ENCODE measurements around the gene TTC13. TPM values are rescaled to one million over a fixed set of nuclear protein-coding genes. Genes with fewer than 3 reads are reported as not detected.

TTC13 gene
- total and polyA plus RNA-seq, 3 experiments from 2014 or later = 13.1 to 24.8 (median 21.5) TPM

GRCh38 chr1:230940848-230941247 is 37.8 kb downstream of the TTC13 start:
- Mint-ChIP-seq H3K9me3 (no peaks in the 10 kb centered on the region), H3K4me1 (peaks cover 10 to 32% (median 12%) of the 10 kb centered on the region in 3 donors), H3K4me3 (no peak overlapping the region), H3K36me3 (peaks cover 9 to 69% (median 17%) of the 10 kb centered on the region in 3 donors), H3K27me3 (no peaks in the 10 kb centered on the region), H3K27ac (no peak overlapping the region)
- ChIA-PET CTCF (no interaction called here), POLR2A (no interaction called here)
- no peak for DNase-seq
- no peaks in the 10 kb centered on the region for H3K27me3 ChIP-seq (ENCODE audit: insufficient read depth, low read length, poor library complexity, severe bottlenecking)
- H3K4me3 ChIP-seq (ENCODE audit: low read length) = no peak overlapping the region
- peaks cover 7% of the 10 kb centered on the region for H3K36me3 ChIP-seq (ENCODE audit: insufficient read depth, low read length)
- H3K9me3 ChIP-seq (ENCODE audit: low read length) = no peaks in the 10 kb centered on the region
- H3K4me1 ChIP-seq (ENCODE audit: insufficient read depth, low read length) = no peaks in the 10 kb centered on the region
- H3K27ac ChIP-seq (ENCODE audit: low read depth, low read length) = no peak overlapping the region

GRCh38 chr1:230939806-230940489 is 38.7 kb downstream of the TTC13 start:
- Mint-ChIP-seq H3K27ac (peak overlapping the region in 2 of 8 donors; percentile 3 to 75), H3K4me1 (peaks cover 11 to 40% (median 12%) of the 10 kb centered on the region in 3 donors), H3K4me3 (no peak overlapping the region), H3K36me3 (peaks cover 9 to 69% (median 19%) of the 10 kb centered on the region in 3 donors), H3K27me3 (no peaks in the 10 kb centered on the region), H3K9me3 (no peaks in the 10 kb centered on the region)
- no peak overlapping the region for H3K27ac ChIP-seq (ENCODE audit: low read depth, low read length)
- no peaks in the 10 kb centered on the region for H3K9me3 ChIP-seq (ENCODE audit: low read length)
- POLR2A ChIA-PET = interaction anchor here (1.1 kb wide), 1 partner anchor 22 kb away, joined by 3 read pairs; no protein-coding TSS in a partner anchor
- CTCF ChIA-PET = no interaction called here
- peaks cover 7% of the 10 kb centered on the region for H3K36me3 ChIP-seq (ENCODE audit: insufficient read depth, low read length)
- no peaks in the 10 kb centered on the region for H3K27me3 ChIP-seq (ENCODE audit: insufficient read depth, low read length, poor library complexity, severe bottlenecking)
- no peak for DNase-seq
- H3K4me3 ChIP-seq (ENCODE audit: low read length) = no peak overlapping the region
- no peaks in the 10 kb centered on the region for H3K4me1 ChIP-seq (ENCODE audit: insufficient read depth, low read length)

- Histone ChIP-seq H3K4me1 (ENCODE audit: insufficient read depth, low read length) (no peaks in the 10 kb centered on the region), H3K4me3 (ENCODE audit: low read length) (no peak overlapping the region), H3K27ac (ENCODE audit: low read depth, low read length) (no peak overlapping the region), H3K27me3 (ENCODE audit: insufficient read depth, low read length, poor library complexity, severe bottlenecking) (no peaks in the 10 kb centered on the region), H3K9me3 (ENCODE audit: low read length) (no peaks in the 10 kb centered on the region), H3K36me3 (ENCODE audit: insufficient read depth, low read length) (peaks cover 5% of the 10 kb centered on the region)
- H3K4me1 Mint-ChIP-seq = peaks cover 11 to 46% (median 12%) of the 10 kb centered on the region in 3 donors
- no peaks in the 10 kb centered on the region for H3K27me3 Mint-ChIP-seq
- peaks cover 7 to 68% (median 18%) of the 10 kb centered on the region in 3 donors for H3K36me3 Mint-ChIP-seq
- H3K27ac Mint-ChIP-seq = peak overlapping the region in 6 of 8 donors; percentile 6 to 88 (median 52)
- ChIA-PET CTCF (no interaction called here), POLR2A (interaction anchor here (1.1 kb wide), 1 partner anchor 23 kb away, joined by 3 read pairs; no protein-coding TSS in a partner anchor)
- no peaks in the 10 kb centered on the region for H3K9me3 Mint-ChIP-seq
- no peak overlapping the region for H3K4me3 Mint-ChIP-seq
- no peak for DNase-seq
Observed at GRCh38 chr1:230938924-230939368, 39.7 kb downstream of the TTC13 start.

- peaks cover 8 to 46% (median 9%) of the 10 kb centered on the region in 3 donors for H3K4me1 Mint-ChIP-seq
- H3K36me3 ChIP-seq (ENCODE audit: insufficient read depth, low read length) = no peaks in the 10 kb centered on the region
- H3K9me3 ChIP-seq (ENCODE audit: low read length) = no peaks in the 10 kb centered on the region
- no peak overlapping the region for H3K4me3 ChIP-seq (ENCODE audit: low read length)
- H3K4me3 Mint-ChIP-seq = no peak overlapping the region
- H3K36me3 Mint-ChIP-seq = peaks cover 0 to 76% (median 20%) of the 10 kb centered on the region in 3 donors
- no peak overlapping the region for H3K27ac ChIP-seq (ENCODE audit: low read depth, low read length)
- ChIA-PET CTCF (no interaction called here), POLR2A (no interaction called here)
- H3K27me3 Mint-ChIP-seq = no peaks in the 10 kb centered on the region
- H3K27ac Mint-ChIP-seq = peak overlapping the region in 4 of 8 donors; percentile 19 to 74 (median 40)
- DNase-seq = no peak
- no peaks in the 10 kb centered on the region for H3K9me3 Mint-ChIP-seq
- H3K4me1 ChIP-seq (ENCODE audit: insufficient read depth, low read length) = no peaks in the 10 kb centered on the region
- no peaks in the 10 kb centered on the region for H3K27me3 ChIP-seq (ENCODE audit: insufficient read depth, low read length, poor library complexity, severe bottlenecking)
Observed at GRCh38 chr1:230937371-230937770, 41.3 kb downstream of the TTC13 start.

GRCh38 chr1:230936475-230936874 is 42.2 kb downstream of the TTC13 start:
- no peak overlapping the region for H3K4me3 ChIP-seq (ENCODE audit: low read length)
- no peaks in the 10 kb centered on the region for H3K9me3 Mint-ChIP-seq
- no peaks in the 10 kb centered on the region for H3K27me3 Mint-ChIP-seq
- ChIA-PET CTCF (no interaction called here), POLR2A (no interaction called here)
- H3K36me3 Mint-ChIP-seq = peaks cover 0 to 81% (median 21%) of the 10 kb centered on the region in 3 donors
- H3K36me3 ChIP-seq (ENCODE audit: insufficient read depth, low read length) = no peaks in the 10 kb centered on the region
- H3K9me3 ChIP-seq (ENCODE audit: low read length) = no peaks in the 10 kb centered on the region
- no peak for DNase-seq
- H3K4me3 Mint-ChIP-seq = no peak overlapping the region
- no peaks in the 10 kb centered on the region for H3K4me1 ChIP-seq (ENCODE audit: insufficient read depth, low read length)
- H3K27me3 ChIP-seq (ENCODE audit: insufficient read depth, low read length, poor library complexity, severe bottlenecking) = no peaks in the 10 kb centered on the region
- peak overlapping the region in 5 of 8 donors; percentile 3 to 74 (median 61) for H3K27ac Mint-ChIP-seq
- peaks cover 7 to 46% (median 9%) of the 10 kb centered on the region in 3 donors for H3K4me1 Mint-ChIP-seq
- no peak overlapping the region for H3K27ac ChIP-seq (ENCODE audit: low read depth, low read length)

GRCh38 chr1:230935852-230936251 is 42.8 kb downstream of the TTC13 start:
- no peaks in the 10 kb centered on the region for H3K27me3 ChIP-seq (ENCODE audit: insufficient read depth, low read length, poor library complexity, severe bottlenecking)
- Mint-ChIP-seq H3K27me3 (no peaks in the 10 kb centered on the region), H3K27ac (peak overlapping the region in 6 of 8 donors; percentile 53 to 76 (median 64)), H3K4me3 (no peak overlapping the region), H3K36me3 (peaks cover 0 to 86% (median 24%) of the 10 kb centered on the region in 3 donors), H3K4me1 (peaks cover 7 to 44% (median 9%) of the 10 kb centered on the region in 3 donors), H3K9me3 (no peaks in the 10 kb centered on the region)
- H3K27ac ChIP-seq (ENCODE audit: low read depth, low read length) = no peak overlapping the region
- no peaks in the 10 kb centered on the region for H3K36me3 ChIP-seq (ENCODE audit: insufficient read depth, low read length)
- POLR2A ChIA-PET = no interaction called here
- no peak overlapping the region for H3K4me3 ChIP-seq (ENCODE audit: low read length)
- DNase-seq = no peak
- CTCF ChIA-PET = no interaction called here
- H3K4me1 ChIP-seq (ENCODE audit: insufficient read depth, low read length) = no peaks in the 10 kb centered on the region
- no peaks in the 10 kb centered on the region for H3K9me3 ChIP-seq (ENCODE audit: low read length)

- no peak overlapping the region for H3K4me3 Mint-ChIP-seq
- no peak overlapping the region for H3K4me3 ChIP-seq (ENCODE audit: low read length)
- CTCF ChIA-PET = no interaction called here
- no peak overlapping the region for H3K27ac ChIP-seq (ENCODE audit: low read depth, low read length)
- DNase-seq = no peak
- H3K4me1 Mint-ChIP-seq = peaks cover 0 to 19% (median 4%) of the 10 kb centered on the region in 3 donors
- H3K27ac Mint-ChIP-seq = peak overlapping the region in 1 of 8 donors; percentile 85
- peaks cover 16% of the 10 kb centered on the region for H3K36me3 ChIP-seq (ENCODE audit: insufficient read depth, low read length)
- H3K27me3 Mint-ChIP-seq = no peaks in the 10 kb centered on the region
- H3K9me3 Mint-ChIP-seq = no peaks in the 10 kb centered on the region
- H3K36me3 Mint-ChIP-seq = peaks cover 0 to 82% (median 28%) of the 10 kb centered on the region in 3 donors
- H3K9me3 ChIP-seq (ENCODE audit: low read length) = no peaks in the 10 kb centered on the region
- POLR2A ChIA-PET = no interaction called here
- H3K27me3 ChIP-seq (ENCODE audit: insufficient read depth, low read length, poor library complexity, severe bottlenecking) = no peaks in the 10 kb centered on the region
- H3K4me1 ChIP-seq (ENCODE audit: insufficient read depth, low read length) = no peaks in the 10 kb centered on the region
Observed at GRCh38 chr1:230930986-230931385, 47.7 kb downstream of the TTC13 start.

- no peaks in the 10 kb centered on the region for H3K9me3 Mint-ChIP-seq
- peaks cover 37% of the 10 kb centered on the region for H3K36me3 ChIP-seq (ENCODE audit: insufficient read depth, low read length)
Observed at GRCh38 chr1:230926182-230926581, 52.5 kb downstream of the TTC13 start.

More at GRCh38 chr1:230926182-230926581, 52.5 kb downstream of the TTC13 start:
- POLR2A ChIA-PET = no interaction called here
- Histone ChIP-seq H3K27me3 (ENCODE audit: insufficient read depth, low read length, poor library complexity, severe bottlenecking) (no peaks in the 10 kb centered on the region), H3K9me3 (ENCODE audit: low read length) (no peaks in the 10 kb centered on the region), H3K4me3 (ENCODE audit: low read length) (no peak overlapping the region), H3K27ac (ENCODE audit: low read depth, low read length) (no peak overlapping the region), H3K4me1 (ENCODE audit: insufficient read depth, low read length) (no peaks in the 10 kb centered on the region)
- Mint-ChIP-seq H3K4me1 (no peaks in the 10 kb centered on the region), H3K27ac (peak overlapping the region in 4 of 8 donors; percentile 3 to 66 (median 6)), H3K36me3 (peaks cover 3 to 84% (median 25%) of the 10 kb centered on the region in 3 donors), H3K4me3 (no peak overlapping the region), H3K27me3 (no peaks in the 10 kb centered on the region)
- CTCF ChIA-PET = no interaction called here
- no peak for DNase-seq

All from CD8-positive, alpha-beta memory T cell (primary cell).